Measurements from ENCODE around the gene CHST7. TPM values are rescaled to one million over a fixed set of nuclear protein-coding genes. Genes with fewer than 3 reads are reported as not detected.
A peak's percentile ranks its signal among the peaks of the same experiment; 100 is the strongest.

The CHST7 gene
- total and polyA plus RNA-seq, 10 of the 15 experiments (the other 5 are each of a cell fraction or from before 2014, with no cell fraction given), result 0.58 to 11.0 (median 5.4) TPM

GRCh38 chrX:46545111-46546005 lies 28.2 kb upstream of the CHST7 start, which contains the start of gene ZNF674:
ZNF674 (minus strand) TSS chrX:46545421; CDS start chrX:46542087, 3,334 bp downstream.
- H3K4me3 ChIP-seq, result peak within 1 kb of the TSS; percentile 75
- ChIA-PET SMC1A (ENCODE audit: uncharacterized antibody, unreplicated experiment) (interaction anchor here (0.9 to 1.5 kb wide), 2 partner anchors 17 to 26 kb away, joined by 3 read pairs; no protein-coding TSS in a partner anchor), POLR2A (no interaction called here), CTCF (no interaction called here), RAD21 (ENCODE audit: unreplicated experiment) (no interaction called here)
- intact Hi-C loops (cut with micrococcal nuclease; ENCODE audit: unreplicated experiment) (no loop called here), in situ Hi-C loops (cut with MboI) (no loop called here)
- H3K79me2 ChIP-seq (ENCODE audit: control insufficient read depth, insufficient read depth, low read length), result peaks cover 27% of the 10 kb centered on the region
- no peaks in the 10 kb centered on the region; the same call in 2 of the 3 replicates for H3K9me3 ChIP-seq (replicated peaks; ENCODE audit: control insufficient read depth, insufficient read depth, low read length)
- ATAC-seq (peak; percentile 91), FAIRE-seq (peak; percentile 44), DNase-seq (ENCODE audit: low read depth, low spot score) (peak; percentile 75)
- H3K27me3 ChIP-seq (replicated peaks in 1 of 2; ENCODE audit: control insufficient read depth in 2 of 2, insufficient read depth in 2 of 2, low read length in 1 of 2), result no peaks in the 10 kb centered on the region
- peaks cover 0 to 4% of the 10 kb centered on the region in 2 experiments; a peak in 2 of 4 replicates for H3K36me3 ChIP-seq (ENCODE audit: control insufficient read depth in 2 of 2, insufficient read depth in 2 of 2, low read length in 1 of 2)
- BruUV-seq (replicated peaks), result TSS peak; percentile 87
- H3K4me1 ChIP-seq (ENCODE audit: control insufficient read depth, insufficient read depth, low read length), result peaks cover 4% of the 10 kb centered on the region; the same call in 1 of the 2 replicates
- 29% methylated on average over 57 of the region's 57 CpGs for WGBS (ENCODE audit: insufficient coverage, insufficient replicate concordance, low lambda C conversion rate, missing lambda C conversion rate)
- peak within 1 kb of the TSS; percentile 96 for H3K9ac ChIP-seq (ENCODE audit: control insufficient read depth, insufficient read depth, low read length)
- no peaks in the 10 kb centered on the region for H4K20me1 ChIP-seq (ENCODE audit: control insufficient read depth, insufficient read depth)
- peak within 1 kb of the TSS; percentile 51 for H2AFZ ChIP-seq (ENCODE audit: control insufficient read depth, low read depth, low read length)
- peak within 1 kb of the TSS; percentile 86 for H3K27ac ChIP-seq (ENCODE audit: control insufficient read depth, insufficient read depth)
- peak within 1 kb of the TSS; percentile 60 for H3K4me2 ChIP-seq (ENCODE audit: control insufficient read depth, insufficient read depth)
- TF ChIP-seq ZBTB11 (CRISPR knock-in tag; IDR thresholded peaks at IDR 0.05) (no peak), SMARCA5 (IDR thresholded peaks at IDR 0.05) (no peak), EP300 (IDR thresholded peaks at IDR 0.05; ENCODE audit: borderline replicate concordance in 1 of 2, control insufficient read depth in 1 of 2, low read depth in 2 of 2, low read length in 2 of 2) (peak; percentile 58 to 61; a peak in 3 of 4 replicates), ELK1 (IDR thresholded peaks at IDR 0.05; ENCODE audit: low read depth, low read length) (peak; percentile 43; the same call in 1 of the 2 replicates), NR2C2 (IDR thresholded peaks at IDR 0.05; ENCODE audit: borderline replicate concordance, control insufficient read depth, insufficient read length, low read depth) (no peak), SPI1 (IDR thresholded peaks at IDR 0.05; ENCODE audit: borderline replicate concordance, insufficient read depth, low read depth, low read length) (no peak), IRF4 (IDR thresholded peaks at IDR 0.05; ENCODE audit: low read depth, low read length) (no peak), ZNF24 (IDR thresholded peaks at IDR 0.05) (no peak), NR2F1 (conservative IDR thresholded peaks at IDR 0.05) (peak; percentile 97), CEBPZ (IDR thresholded peaks at IDR 0.05; ENCODE audit: low read depth, low read length) (no peak), ZNF207 (IDR thresholded peaks at IDR 0.05; ENCODE audit: borderline replicate concordance) (no peak), PAX5 (IDR thresholded peaks at IDR 0.05; ENCODE audit: borderline replicate concordance, low read depth, low read length) (peak; percentile 61; the same call in 1 of the 2 replicates), SIN3A (IDR thresholded peaks at IDR 0.05; ENCODE audit: low read depth, low read length) (peak; percentile 74; the same call in 1 of the 2 replicates), KAT2A (conservative IDR thresholded peaks at IDR 0.05; ENCODE audit: control insufficient read depth, low read depth, low read length) (no peak)

All from GM12878 (cell line).